ACC112 (cell line): ENCODE data around the gene POLR2H.

Experiments used
- H2AFZ ChIP-seq: fragments of 200-600 bp; sonication (generic); one replicate; pipeline ENCODE4 v1.6.0; 2017; ENCODE audit warnings: antibody characterized with exemption, low read length; ENCODE audit not compliant: unreplicated experiment
- H3K27ac ChIP-seq: fragments of 200-600 bp; sonication (generic); 2 replicates; pipeline ENCODE4 v1.5.1; 2014; ENCODE audit warnings: low read depth, mild to moderate bottlenecking, antibody characterized with exemption, low read length, moderate library complexity
- H3K27me3 ChIP-seq: fragments of 200-600 bp; sonication (generic); 2 replicates; pipeline ENCODE4 v1.6.1; 2014; ENCODE audit warnings: mild to moderate bottlenecking, antibody characterized with exemption, low read length, moderate library complexity, mixed read lengths; ENCODE audit not compliant: insufficient read depth
- H3K36me3 ChIP-seq: fragments of 200-600 bp; sonication (generic); 2 replicates; pipeline ENCODE4 v1.6.1; 2016; ENCODE audit warnings: mild to moderate bottlenecking, antibody characterized with exemption, low read length, moderate library complexity, mixed read lengths; ENCODE audit not compliant: insufficient read depth
- H3K4me1 ChIP-seq: fragments of 200-600 bp; sonication (generic); one replicate; pipeline ENCODE4 v1.6.1; 2016; ENCODE audit warnings: low read length, mixed read lengths; ENCODE audit not compliant: insufficient read depth, unreplicated experiment, control insufficient read depth
- H3K4me3 ChIP-seq: fragments of 200-600 bp; sonication (generic); 2 replicates; pipeline ENCODE4 v1.5.1; 2014; ENCODE audit warnings: mild to moderate bottlenecking, low read depth, low read length
- H3K79me2 ChIP-seq: fragments of 200-600 bp; sonication (generic); one replicate; pipeline ENCODE4 v1.6.0; 2016; ENCODE audit warnings: low read length; ENCODE audit not compliant: control insufficient read depth, unreplicated experiment, insufficient read depth

The POLR2H gene

GRCh38 chr3:184352897-184353545, 8.5 kb upstream of the POLR2H start:
- H3K4me1 ChIP-seq: peaks cover 3% of the 10 kb centered on the region

GRCh38 chr3:184353546-184353941, 8.0 kb upstream of the POLR2H start:
- no peak overlapping the region for H3K4me3 ChIP-seq
- H3K27me3 ChIP-seq: no peaks in the 10 kb centered on the region
- no peak overlapping the region for H3K27ac ChIP-seq
- H2AFZ ChIP-seq: no peak overlapping the region
- peaks cover 6% of the 10 kb centered on the region; the same call in 1 of the 2 replicates for H3K36me3 ChIP-seq
- H3K4me1 ChIP-seq: peaks cover 3% of the 10 kb centered on the region
- H3K79me2 ChIP-seq: no peaks in the 10 kb centered on the region

More at GRCh38 chr3:184352897-184353545, 8.5 kb upstream of the POLR2H start:
- no peaks in the 10 kb centered on the region for H3K27me3 ChIP-seq
- H3K4me3 ChIP-seq: no peak overlapping the region
- H3K27ac ChIP-seq: no peak overlapping the region
- peaks cover 6% of the 10 kb centered on the region; the same call in 1 of the 2 replicates for H3K36me3 ChIP-seq
- H3K79me2 ChIP-seq: no peaks in the 10 kb centered on the region
- H2AFZ ChIP-seq: no peak overlapping the region

GRCh38 chr3:184354121-184354728, 7.3 kb upstream of the POLR2H start:
- peaks cover 3% of the 10 kb centered on the region for H3K4me1 ChIP-seq
- no peak overlapping the region for H2AFZ ChIP-seq

GRCh38 chr3:184354754-184355153, 6.8 kb upstream of the POLR2H start:
- H3K36me3 ChIP-seq: peaks cover 6% of the 10 kb centered on the region; the same call in 1 of the 2 replicates
- no peak overlapping the region for H3K4me3 ChIP-seq
- H3K79me2 ChIP-seq: no peaks in the 10 kb centered on the region
- H2AFZ ChIP-seq: no peak overlapping the region
- no peaks in the 10 kb centered on the region for H3K27me3 ChIP-seq
- H3K27ac ChIP-seq: no peak overlapping the region
- peaks cover 3% of the 10 kb centered on the region for H3K4me1 ChIP-seq

More at GRCh38 chr3:184354121-184354728, 7.3 kb upstream of the POLR2H start:
- no peak overlapping the region for H3K4me3 ChIP-seq
- no peaks in the 10 kb centered on the region for H3K27me3 ChIP-seq
- H3K27ac ChIP-seq: no peak overlapping the region
- H3K36me3 ChIP-seq: peaks cover 6% of the 10 kb centered on the region; the same call in 1 of the 2 replicates
- no peaks in the 10 kb centered on the region for H3K79me2 ChIP-seq

- Histone ChIP-seq H3K27ac (no peak overlapping the region), H3K27me3 (no peaks in the 10 kb centered on the region), H2AFZ (no peak overlapping the region), H3K36me3 (peaks cover 6% of the 10 kb centered on the region; the same call in 1 of the 2 replicates), H3K4me3 (no peak overlapping the region), H3K79me2 (peaks cover 5% of the 10 kb centered on the region), H3K4me1 (peaks cover 9% of the 10 kb centered on the region)
Observed at GRCh38 chr3:184355261-184356040, 6.1 kb upstream of the POLR2H start.

- peaks cover 15% of the 10 kb centered on the region for H3K4me1 ChIP-seq
- no peak overlapping the region for H3K4me3 ChIP-seq
- no peaks in the 10 kb centered on the region for H3K27me3 ChIP-seq
- H3K27ac ChIP-seq: no peak overlapping the region
- H3K79me2 ChIP-seq: peaks cover 12% of the 10 kb centered on the region
- H3K36me3 ChIP-seq: peaks cover 6% of the 10 kb centered on the region; the same call in 1 of the 2 replicates
- H2AFZ ChIP-seq: no peak overlapping the region
Observed at GRCh38 chr3:184357248-184358123, 4.0 kb upstream of the POLR2H start.

- H3K27ac ChIP-seq: no peak overlapping the region
- H2AFZ ChIP-seq: no peak overlapping the region
Observed at GRCh38 chr3:184358124-184358767, 3.3 kb upstream of the POLR2H start.

GRCh38 chr3:184358921-184359350, 2.6 kb upstream of the POLR2H start:
- no peaks in the 10 kb centered on the region for H3K27me3 ChIP-seq
- H3K27ac ChIP-seq: no peak overlapping the region
- H3K36me3 ChIP-seq: peaks cover 6% of the 10 kb centered on the region; the same call in 1 of the 2 replicates
- no peak overlapping the region for H2AFZ ChIP-seq
- H3K4me1 ChIP-seq: peaks cover 15% of the 10 kb centered on the region
- peaks cover 18% of the 10 kb centered on the region for H3K79me2 ChIP-seq
- no peak overlapping the region for H3K4me3 ChIP-seq

More at GRCh38 chr3:184358124-184358767, 3.3 kb upstream of the POLR2H start:
- no peaks in the 10 kb centered on the region for H3K27me3 ChIP-seq
- no peak overlapping the region for H3K4me3 ChIP-seq
- peaks cover 15% of the 10 kb centered on the region for H3K4me1 ChIP-seq
- H3K79me2 ChIP-seq: peaks cover 12% of the 10 kb centered on the region
- H3K36me3 ChIP-seq: peaks cover 6% of the 10 kb centered on the region; the same call in 1 of the 2 replicates

GRCh38 chr3:184359610-184360009, 1.9 kb upstream of the POLR2H start:
- H3K4me3 ChIP-seq: no peak overlapping the region
- H3K79me2 ChIP-seq: peaks cover 25% of the 10 kb centered on the region
- H3K27ac ChIP-seq: no peak overlapping the region
- no peaks in the 10 kb centered on the region for H3K27me3 ChIP-seq
- peaks cover 8% of the 10 kb centered on the region; the same call in 1 of the 2 replicates for H3K36me3 ChIP-seq
- peaks cover 21% of the 10 kb centered on the region for H3K4me1 ChIP-seq
- no peak overlapping the region for H2AFZ ChIP-seq
